Measurements from ENCODE around the gene MYO3B. TPM values are rescaled to one million over a fixed set of nuclear protein-coding genes. Genes with fewer than 3 reads are reported as not detected.

Gene MYO3B
- total RNA-seq, 1 experiment from 2014 or later: 0.50 TPM

GRCh38 chr2:170298861-170299429 lies 121.0 kb downstream of the MYO3B start (continued):
- TF ChIP-seq ZBTB43 (CRISPR knock-in tag; IDR thresholded peaks at IDR 0.05): no peak
- no peak for TF ChIP-seq NR1H2 (CRISPR knock-in tag; IDR thresholded peaks at IDR 0.05)
- TF ChIP-seq JUN (CRISPR knock-in tag; IDR thresholded peaks at IDR 0.05): no peak
- no peak for TF ChIP-seq PRDM15 (CRISPR knock-in tag; IDR thresholded peaks at IDR 0.05)
- TF ChIP-seq ZBTB21 (CRISPR knock-in tag; IDR thresholded peaks at IDR 0.05; ENCODE audit: borderline replicate concordance): no peak
- TF ChIP-seq ARID4B (CRISPR knock-in tag; IDR thresholded peaks at IDR 0.05; ENCODE audit: borderline replicate concordance): no peak

- ChIA-PET POLR2A (no interaction called here), CTCF (no interaction called here)
- ATAC-seq (no peak), DNase-seq (ENCODE audit: low spot score) (no peak)
- H3K36me3 Mint-ChIP-seq: no peaks in the 10 kb centered on the region
- H3K27me3 Mint-ChIP-seq (ENCODE audit: low read depth): no peaks in the 10 kb centered on the region
- H3K27ac Mint-ChIP-seq: no peak overlapping the region
- H3K4me1 Mint-ChIP-seq: peaks cover 6% of the 10 kb centered on the region; the same call in 1 of the 2 replicates
- no peak overlapping the region for H3K4me3 Mint-ChIP-seq
- H3K9me3 Mint-ChIP-seq: peaks cover 5% of the 10 kb centered on the region
- TF ChIP-seq ARID4B (CRISPR knock-in tag; IDR thresholded peaks at IDR 0.05; ENCODE audit: borderline replicate concordance): no peak
- TF ChIP-seq ZNF532 (CRISPR knock-in tag; IDR thresholded peaks at IDR 0.05; ENCODE audit: borderline replicate concordance): no peak
- TF ChIP-seq CTCF (IDR thresholded peaks at IDR 0.05): no peak
- TF ChIP-seq MYBL2 (CRISPR knock-in tag; IDR thresholded peaks at IDR 0.05): no peak
- no peak for TF ChIP-seq OVOL2 (CRISPR knock-in tag; IDR thresholded peaks at IDR 0.05; ENCODE audit: borderline replicate concordance)
- no peak for TF ChIP-seq CBFB (CRISPR knock-in tag; IDR thresholded peaks at IDR 0.05; ENCODE audit: low read depth)
- no peak for TF ChIP-seq ZNF232 (CRISPR knock-in tag; IDR thresholded peaks at IDR 0.05)
Measured at GRCh38 chr2:170300993-170301392, 123.0 kb downstream of the MYO3B start.

All from WTC11 (cell line).